IMR-90 (cell line): ENCODE results near the gene MAEA. TPM values are rescaled to one million over a fixed set of nuclear protein-coding genes. Genes with fewer than 3 reads are reported as not detected.

Experiments used
- ATAC-seq: fragments of 200-7000 bp; cut with Tn5 transposase; 2 replicates; pipeline ENCODE4 v1.9.1; 2020; ENCODE audit warnings: low read depth, mild to moderate bottlenecking, moderate library complexity
- BruUV-seq: library from RNA; stranded (reverse); fragments of 400-500 nt; replicated peaks from 2 replicates; lab custom pipeline; 2021; lab: Mats Ljungman, UMichigan
- CTCF ChIA-PET: fragments of 300-600 bp; formaldehyde crosslinking; extraction: SDS; loops from one replicate; lab custom pipeline; 2021; ENCODE audit warnings: antibody characterized with exemption; lab: Yijun Ruan, JAX
- POLR2A ChIA-PET: fragments of 300-600 bp; sonication (Branson Sonifier 250); formaldehyde crosslinking; loops from one replicate; lab custom pipeline; 2022; ENCODE audit warnings: antibody characterized with exemption; ENCODE audit not compliant: unreplicated experiment; lab: Charles Lee
- DNase-seq: peaks from one replicate; pipeline ENCODE4 v3.0.0; 2013
- H2AFZ ChIP-seq: replicated peaks from 2 replicates; pipeline ENCODE3; 2013; ENCODE audit warnings: low read length, mild to moderate bottlenecking; ENCODE audit not compliant: poor library complexity
- H2AK5ac ChIP-seq: 2 replicates; pipeline ENCODE4 v1.6.1; 2013; ENCODE audit warnings: low read depth, low read length, inconsistent platforms
- H2AK9ac ChIP-seq: replicated peaks from 2 replicates; pipeline ENCODE3; 2013; ENCODE audit warnings: mild to moderate bottlenecking, low read depth, low read length, moderate library complexity; ENCODE audit not compliant: poor library complexity
- H2BK120ac ChIP-seq: 2 replicates; pipeline ENCODE4 v1.6.1; 2013; ENCODE audit warnings: low read depth, low read length, inconsistent platforms
- H2BK15ac ChIP-seq: 3 replicates; pipeline ENCODE4 v1.6.1; 2013; ENCODE audit warnings: low read depth, low read length, inconsistent platforms
- H2BK20ac ChIP-seq: 2 replicates; pipeline ENCODE4 v1.6.1; 2013; ENCODE audit warnings: low read depth, mild to moderate bottlenecking, inconsistent platforms, low read length, moderate library complexity
- H2BK5ac ChIP-seq: 2 replicates; pipeline ENCODE4 v1.6.1; 2013; ENCODE audit warnings: mild to moderate bottlenecking, low read depth, low read length, inconsistent platforms; ENCODE audit not compliant: poor library complexity, severe bottlenecking
- H3K14ac ChIP-seq: replicated peaks from 2 replicates; pipeline ENCODE4 v1.6.1; 2013; ENCODE audit warnings: low read depth, low read length, inconsistent platforms
- H3K18ac ChIP-seq: 2 replicates; pipeline ENCODE4 v1.6.1; 2013; ENCODE audit warnings: low read depth, low read length, control low read depth
- H3K23ac ChIP-seq: 2 replicates; pipeline ENCODE4 v1.6.1; 2013; ENCODE audit warnings: low read depth, low read length, inconsistent platforms
- H3K27ac ChIP-seq: 2 replicates; pipeline ENCODE4 v1.5.1; 2013; ENCODE audit warnings: mild to moderate bottlenecking, control low read depth, low read length; ENCODE audit not compliant: insufficient read depth
- H3K27me3 ChIP-seq: 2 replicates; pipeline ENCODE4 v1.6.1; 2013; ENCODE audit warnings: low read length; ENCODE audit not compliant: control insufficient read depth, insufficient read depth
- H3K36me3 ChIP-seq: 2 replicates; pipeline ENCODE4 v1.6.1; 2013; ENCODE audit warnings: low read length, mixed read lengths; ENCODE audit not compliant: control insufficient read depth, insufficient read depth
- H3K4ac ChIP-seq: 2 replicates; pipeline ENCODE4 v1.6.1; 2013; ENCODE audit warnings: low read depth, low read length, inconsistent platforms
- H3K4me1 ChIP-seq: 2 replicates; pipeline ENCODE4 v1.6.1; 2013; ENCODE audit warnings: low read length, mixed read lengths; ENCODE audit not compliant: control insufficient read depth, insufficient read depth
- H3K4me2 ChIP-seq: 2 replicates; pipeline ENCODE4 v1.6.1; 2013; ENCODE audit warnings: low read depth, mild to moderate bottlenecking, control low read depth, low read length, moderate library complexity
- H3K4me3 ChIP-seq: 2 replicates; pipeline ENCODE4 v1.5.1; 2013; ENCODE audit warnings: low read depth, mild to moderate bottlenecking, control low read depth, low read length, moderate library complexity; ENCODE audit not compliant: insufficient read depth
- H3K56ac ChIP-seq: 2 replicates; pipeline ENCODE4 v1.6.1; 2013; ENCODE audit warnings: low read length, inconsistent platforms; ENCODE audit not compliant: insufficient read depth; ENCODE audit errors: extremely low read depth
- H3K79me1 ChIP-seq, 2 experiments: 2 replicates each; pipeline ENCODE4 v1.6.1; 2013; ENCODE audit warnings: low read length in 2 of 2, inconsistent platforms in 1 of 2, low read depth in 1 of 2
- H3K9ac ChIP-seq: 2 replicates; pipeline ENCODE4 v1.6.1; 2013; ENCODE audit warnings: low read depth, low read length, control low read depth
- H3K9me1 ChIP-seq: 2 replicates; pipeline ENCODE4 v1.6.1; 2013; ENCODE audit warnings: low read length, inconsistent platforms; ENCODE audit not compliant: insufficient read depth
- H3K9me3 ChIP-seq: 2 replicates; pipeline ENCODE4 v1.6.1; 2013; ENCODE audit warnings: low read length; ENCODE audit not compliant: control insufficient read depth, insufficient read depth
- H4K20me1 ChIP-seq: 2 replicates; pipeline ENCODE4 v1.6.1; 2013; ENCODE audit warnings: low read length, inconsistent platforms; ENCODE audit not compliant: insufficient read depth
- H4K5ac ChIP-seq: 2 replicates; pipeline ENCODE4 v1.6.1; 2013; ENCODE audit warnings: mild to moderate bottlenecking, low read depth, low read length, control low read depth
- H4K8ac ChIP-seq, 2 experiments: 2 replicates each; pipeline ENCODE4 v1.6.1; 2013; ENCODE audit warnings: low read depth in 2 of 2, low read length in 2 of 2, control low read depth in 1 of 2, inconsistent platforms in 1 of 2
- H4K91ac ChIP-seq: 2 replicates; pipeline ENCODE4 v1.6.1; 2013; ENCODE audit warnings: low read depth, low read length, inconsistent platforms; ENCODE audit not compliant: insufficient read depth
- CEBPB ChIP-seq: IDR thresholded peaks from 2 replicates; pipeline ENCODE4 v1.6.1; 2012; ENCODE audit warnings: low read depth, low read length, improper control_type of control experiment
- CHD1 ChIP-seq: IDR thresholded peaks from 2 replicates; pipeline ENCODE4 v1.6.1; 2012; ENCODE audit warnings: low read depth, low read length, improper control_type of control experiment
- ELK1 ChIP-seq: fragments of 150-350 bp; IDR thresholded peaks from 2 replicates; pipeline ENCODE4 v1.6.1; 2016; ENCODE audit warnings: low read depth, mild to moderate bottlenecking, low read length, moderate library complexity, borderline replicate concordance
- MAFK ChIP-seq: IDR thresholded peaks from 2 replicates; pipeline ENCODE4 v1.6.1; 2012; ENCODE audit warnings: low read depth, low read length, improper control_type of control experiment
- RCOR1 ChIP-seq: IDR thresholded peaks from 2 replicates; pipeline ENCODE4 v1.6.1; 2012; ENCODE audit warnings: mild to moderate bottlenecking, low read length, improper control_type of control experiment; ENCODE audit not compliant: insufficient replicate concordance
- USF2 ChIP-seq: fragments of 150-350 bp; IDR thresholded peaks from 2 replicates; pipeline ENCODE4 v1.6.1; 2017; ENCODE audit warnings: mild to moderate bottlenecking, antibody characterized with exemption, low read length, low read depth
- WGBS, 2 experiments: methylation state at CpG; one replicate each; pipeline versions ENCODE4 v1.1.5 to v1.1.7; 2013; ENCODE audit warnings: missing lambda C conversion rate in 2 of 2; ENCODE audit not compliant: insufficient read length in 1 of 2; ENCODE audit errors: extremely low coverage in 2 of 2; 5-methylcytosine and 5-hydroxymethylcytosine counted together
- dilution Hi-C: fragments of 300-500 bp; cut with HindIII; formaldehyde crosslinking; loops from one replicate; pipeline ENCODE4 v1.14.3; 2018; ENCODE audit warnings: low sequenced_read_pairs; ENCODE audit not compliant: unreplicated experiment
- in situ Hi-C: fragments of 300-500 bp; cut with MboI; formaldehyde crosslinking; loops from 3 replicates; pipeline ENCODE4 v1.14.3; 2019; ENCODE audit warnings: low sequenced_read_pairs, inconsistent platforms, mixed read lengths
- intact Hi-C: fragments of 100-400 bp; cut with micrococcal nuclease; formaldehyde crosslinking; loops from 2 replicates; pipeline ENCODE4 v1.10.0; 2022
- polyA plus RNA-seq, 3 experiments: library from polyadenylated mRNA; depleted of rRNA; stranded (reverse); fragments of >200 nt; gene quantifications; 2 replicates each; pipeline ENCODE4 v1.2.3, GENCODE V29; 2012; ENCODE audit warnings: low replicate concordance in 1 of 3
- total RNA-seq: library from RNA; depleted of rRNA; stranded (reverse); fragments of >200 nt; gene quantifications from 2 replicates; pipeline ENCODE4 v1.2.3, GENCODE V29; 2012

MAEA gene
- total and polyA plus RNA-seq, 2 of the 4 experiments (the other 2 are of a cell fraction), result 61.5 to 108 TPM

GRCh38 chr4:1370321-1371124, 80.8 kb downstream of the MAEA start:
- H3K79me1 ChIP-seq, result no peaks in the 10 kb centered on the region
- no peaks in the 10 kb centered on the region for H4K20me1 ChIP-seq
- no peak overlapping the region for H3K9ac ChIP-seq
- intact Hi-C loops, result no loop called here
- no peaks in the 10 kb centered on the region for H3K4me1 ChIP-seq
- no peaks in the 10 kb centered on the region; the same call in 1 of the 2 replicates for H3K9me1 ChIP-seq
- H2BK5ac ChIP-seq, result no peak overlapping the region
- H4K5ac ChIP-seq, result no peak overlapping the region
- H4K91ac ChIP-seq, result no peak overlapping the region
- no peak overlapping the region for H3K14ac ChIP-seq
- dilution Hi-C loops, result no loop called here
- H2AK5ac ChIP-seq, result no peak overlapping the region
- H3K27ac ChIP-seq, result no peak overlapping the region
- no peak overlapping the region for H2AK9ac ChIP-seq
- no peak for TF ChIP-seq MAFK
- TF ChIP-seq USF2, result no peak
- no peak for TF ChIP-seq RCOR1
- TF ChIP-seq CEBPB, result no peak
- no peak for TF ChIP-seq ELK1
- TF ChIP-seq CHD1, result no peak
- ChIA-PET POLR2A (no interaction called here), CTCF (no interaction called here)
- peaks cover 27% of the 10 kb centered on the region for H3K36me3 ChIP-seq
- no peak for DNase-seq
- no peak overlapping the region for H2BK120ac ChIP-seq
- no peak overlapping the region for H3K4me2 ChIP-seq
- no peak overlapping the region for H3K56ac ChIP-seq
- H3K4ac ChIP-seq, result no peak overlapping the region
- in situ Hi-C loops, result no loop called here
- H3K18ac ChIP-seq, result no peak overlapping the region
- 91% methylated on average over 13 of the region's 29 CpGs; no CpG with 5 or more reads in 1 of the 2 experiments for WGBS, 2 experiments
- no peaks in the 10 kb centered on the region; the same call in 1 of the 2 replicates for H3K9me3 ChIP-seq
- H2BK15ac ChIP-seq, result no peak overlapping the region
- H3K27me3 ChIP-seq, result no peaks in the 10 kb centered on the region
- ATAC-seq, result no peak
- no TSS peak for BruUV-seq
- H2BK20ac ChIP-seq, result no peak overlapping the region
- H3K23ac ChIP-seq, result no peak overlapping the region
- H3K4me3 ChIP-seq, result no peak overlapping the region
- no peak overlapping the region for H4K8ac ChIP-seq
- no peak overlapping the region for H2AFZ ChIP-seq
